ENCODE measurements around the gene TMEM255A. TPM values are rescaled to one million over a fixed set of nuclear protein-coding genes. Genes with fewer than 3 reads are reported as not detected.

TMEM255A gene
- total RNA-seq (2014; rRNA removed; shearing (Covaris generic)) (not detected in 2 replicates), total RNA-seq (2022) (not detected in 2 replicates), Bru-seq, nascent RNA (percentile 12 among the genes with signal in this experiment), BruChase-seq, experiment 1, labeled RNA remaining after a 6-hour chase (percentile 3 among the genes with signal in this experiment), BruChase-seq, experiment 2, labeled RNA remaining after a 2-hour chase (not detected)
- long read RNA-seq = 0 reads

- TF ChIP-seq EZH2phosphoT487 (IDR thresholded peaks at IDR 0.05; ENCODE audit: borderline replicate concordance, low read depth, low read length) (no peak), CTCF (conservative IDR thresholded peaks at IDR 0.05; ENCODE audit: low read length) (no peak)
- Histone ChIP-seq H3K27ac (ENCODE audit: low read depth, low read length, poor library complexity, severe bottlenecking) (no peak within 1 kb of the TSS), H3K4me2 (ENCODE audit: low read length) (peak within 1 kb of the TSS; percentile 69), H3K9me2 (ENCODE audit: insufficient read depth, low read length) (no peaks in the 10 kb centered on the region), H3K36me3 (ENCODE audit: insufficient read depth, low read length) (no peaks in the 10 kb centered on the region), H4K20me1 (ENCODE audit: insufficient read depth, low read length) (no peaks in the 10 kb centered on the region), H2AFZ (ENCODE audit: low read length) (no peak within 1 kb of the TSS), H3K4me1 (ENCODE audit: insufficient read depth, low read length, poor library complexity, severe bottlenecking) (no peaks in the 10 kb centered on the region), H3K9me3 (ENCODE audit: low read length) (no peaks in the 10 kb centered on the region), H3K4me3 (ENCODE audit: low read depth, low read length, poor library complexity, severe bottlenecking) (no peak within 1 kb of the TSS), H3K79me2 (ENCODE audit: insufficient read depth, low read depth, low read length) (no peaks in the 10 kb centered on the region)
- no TSS peak for BruUV-seq (replicated peaks)
- ChIA-PET POLR2A (interaction anchor here (0.7 kb wide), 1 partner anchor 16 kb away, joined by 4 read pairs; no protein-coding TSS in a partner anchor), CTCF (ENCODE audit: unreplicated experiment) (no interaction called here)
- DNase-seq (ENCODE audit: low spot score) = no peak
- intact Hi-C loops (cut with micrococcal nuclease; ENCODE audit: unreplicated experiment) = loop anchor here (10.0 kb wide), 1 partner anchor 474 kb away; no protein-coding TSS in a partner anchor
These were observed at the start of gene TMEM255A for GRCh38 chrX:120310861-120311726. TSS of gene TMEM255A (minus strand) at chrX:120311461. CDS start at chrX:120311309, 152 bp downstream.

GRCh38 chrX:120358737-120359456, 47.6 kb upstream of the TMEM255A start:
- ChIA-PET POLR2A (no interaction called here), CTCF (ENCODE audit: unreplicated experiment) (no interaction called here)

More at GRCh38 chrX:120358737-120359456, 47.6 kb upstream of the TMEM255A start:
- H3K4me2 ChIP-seq (ENCODE audit: low read length) = no peak overlapping the region
- TF ChIP-seq CTCF (conservative IDR thresholded peaks at IDR 0.05; ENCODE audit: low read length) (no peak), EZH2phosphoT487 (IDR thresholded peaks at IDR 0.05; ENCODE audit: borderline replicate concordance, low read depth, low read length) (no peak)
- no peak for DNase-seq (ENCODE audit: low spot score)
- H3K4me3 ChIP-seq (ENCODE audit: low read depth, low read length, poor library complexity, severe bottlenecking) = no peak overlapping the region
- H3K79me2 ChIP-seq (ENCODE audit: insufficient read depth, low read depth, low read length) = no peaks in the 10 kb centered on the region
- H3K27ac ChIP-seq (ENCODE audit: low read depth, low read length, poor library complexity, severe bottlenecking) = no peak overlapping the region
- BruUV-seq (replicated peaks) = no TSS peak
- no peaks in the 10 kb centered on the region for H3K36me3 ChIP-seq (ENCODE audit: insufficient read depth, low read length)
- H3K9me3 ChIP-seq (ENCODE audit: low read length) = no peaks in the 10 kb centered on the region
- no peaks in the 10 kb centered on the region for H3K9me2 ChIP-seq (ENCODE audit: insufficient read depth, low read length)
- no peaks in the 10 kb centered on the region for H4K20me1 ChIP-seq (ENCODE audit: insufficient read depth, low read length)
- peak overlapping the region; percentile 36; the same call in 1 of the 2 replicates for H2AFZ ChIP-seq (ENCODE audit: low read length)
- peaks cover 5% of the 10 kb centered on the region for H3K4me1 ChIP-seq (ENCODE audit: insufficient read depth, low read length, poor library complexity, severe bottlenecking)
- intact Hi-C loops (cut with micrococcal nuclease; ENCODE audit: unreplicated experiment) = no loop called here

Measured in OCI-LY7 (cell line).